Liver (tissue), 9 donors: ENCODE measurements around the gene TP73. TPM values are rescaled to one million over a fixed set of nuclear protein-coding genes. Genes with fewer than 3 reads are reported as not detected.

Source experiments
- DNase-seq: peaks from one replicate; pipeline ENCODE4 v3.0.0-alpha.2; 2017; ENCODE audit warnings: low spot score
- H3K27ac ChIP-seq, 2 donors: one replicate each; pipeline ENCODE4 v1.7.0; 2013; ENCODE audit warnings: inconsistent platforms in 2 of 2, low read length in 2 of 2, control low read depth in 1 of 2, low read depth in 1 of 2, mild to moderate bottlenecking in 1 of 2
- H3K27me3 ChIP-seq, 4 donors: one replicate each; pipeline versions ENCODE4 v1.6.1 to v1.7.0; 2013; ENCODE audit warnings: low read length in 3 of 4, inconsistent platforms in 1 of 4, mild to moderate bottlenecking in 1 of 4, moderate library complexity in 1 of 4; ENCODE audit not compliant: control insufficient read depth in 4 of 4, insufficient read depth in 4 of 4
- H3K36me3 ChIP-seq, 4 donors: one replicate each; pipeline versions ENCODE4 v1.6.1 to v1.7.0; 2013; ENCODE audit warnings: low read length in 3 of 4, mild to moderate bottlenecking in 3 of 4, low read depth in 1 of 4, moderate library complexity in 1 of 4; ENCODE audit not compliant: control insufficient read depth in 4 of 4, insufficient read depth in 3 of 4
- H3K4me1 ChIP-seq, 4 donors: one replicate each; pipeline versions ENCODE4 v1.6.1 to v1.7.0; 2013; ENCODE audit warnings: low read length in 3 of 4, mild to moderate bottlenecking in 3 of 4, moderate library complexity in 1 of 4; ENCODE audit not compliant: control insufficient read depth in 4 of 4, insufficient read depth in 4 of 4
- H3K4me3 ChIP-seq, 3 donors: one replicate each; pipeline versions ENCODE4 v1.6.1 to v1.7.0; 2013; ENCODE audit warnings: low read length in 3 of 3, control low read depth in 1 of 3, low read depth in 1 of 3, mild to moderate bottlenecking in 1 of 3
- H3K9ac ChIP-seq, 2 donors: one replicate each; pipeline ENCODE4 v1.7.0; 2013; ENCODE audit warnings: low read length in 2 of 2, mild to moderate bottlenecking in 2 of 2, moderate library complexity in 2 of 2, control low read depth in 1 of 2, low read depth in 1 of 2
- H3K9me3 ChIP-seq, 4 donors: one replicate each; pipeline versions ENCODE4 v1.6.1 to v1.7.0; 2013; ENCODE audit warnings: low read length in 3 of 4; ENCODE audit not compliant: control insufficient read depth in 4 of 4
- ATF3 ChIP-seq: IDR thresholded peaks from 2 replicates; pipeline ENCODE4 v1.6.1; 2016; ENCODE audit warnings: antibody characterized with exemption
- EGR1 ChIP-seq, 2 donors: IDR thresholded peaks; 2 replicates each; pipeline ENCODE4 v1.6.1; 2016 to 2018; ENCODE audit warnings: antibody characterized with exemption in 2 of 2, low read depth in 2 of 2
- FOXA1 ChIP-seq: IDR thresholded peaks from 2 replicates; pipeline ENCODE4 v1.6.1; 2016; ENCODE audit warnings: antibody characterized with exemption
- FOXA2 ChIP-seq: IDR thresholded peaks from 2 replicates; pipeline ENCODE4 v1.6.1; 2016; ENCODE audit warnings: antibody characterized with exemption
- GABPA ChIP-seq, 2 donors: IDR thresholded peaks in 1 of 2; conservative IDR thresholded peaks in 1 of 2; 2 replicates each; pipeline ENCODE4 v1.6.1; 2016; ENCODE audit warnings: antibody characterized with exemption in 2 of 2, mild to moderate bottlenecking in 1 of 2, moderate library complexity in 1 of 2
- NR2F2 ChIP-seq: IDR thresholded peaks from 2 replicates; pipeline ENCODE4 v1.6.1; 2016; ENCODE audit warnings: antibody characterized with exemption
- RAD21 ChIP-seq, 2 donors: IDR thresholded peaks; 2 replicates each; pipeline ENCODE4 v1.6.1; 2016; ENCODE audit warnings: antibody characterized with exemption in 2 of 2, mild to moderate bottlenecking in 2 of 2
- REST ChIP-seq: IDR thresholded peaks from 2 replicates; pipeline ENCODE4 v1.6.1; 2016; ENCODE audit warnings: antibody characterized with exemption, mild to moderate bottlenecking
- WGBS: extraction: QIAGEN DNeasy Blood & Tissue Kit; methylation state at CpG from one replicate; pipeline ENCODE4 v1.1.7; 2013; 5-methylcytosine and 5-hydroxymethylcytosine counted together
- polyA plus RNA-seq, 2 donors: library from polyadenylated mRNA; stranded (reverse) in 1 of 2; unstranded in 1 of 2; fragments of 200-250 nt in 1 of 2; fragments of >200 nt in 1 of 2; fragmentation: Nextera tagmentation in 1 of 2; extraction: Ambion mirVana in 1 of 2; gene quantifications; one replicate each; pipeline versions ENCODE4 v1.2.1 to v1.2.3, GENCODE V29; 2013 to 2015
- total RNA-seq, 2 donors: library from RNA; depleted of rRNA; stranded (reverse); fragments of >200 nt; gene quantifications; one replicate each; pipeline ENCODE4 v1.2.3, GENCODE V29; 2014
- TF ChIP-seq, protein P1 (sequence below): IDR thresholded peaks from 2 replicates; pipeline ENCODE4 v1.6.1; 2016; ENCODE audit warnings: antibody characterized with exemption
- TF ChIP-seq, protein P2 (sequence below): fragments of 150-350 bp; IDR thresholded peaks from 2 replicates; pipeline ENCODE4 v1.5.1; 2017; ENCODE audit warnings: improper control_type of control experiment, low read depth, low read length; ENCODE audit not compliant: missing input control
- donor health status: healthy.
- donor health status: healthy.
- donor health status: healthy.
- donor health status: healthy.
- donor health status: healthy.

Gene TP73
- total and polyA plus RNA-seq, 4 donors: 0.08 to 0.29 (median 0.18) TPM

DNA sequence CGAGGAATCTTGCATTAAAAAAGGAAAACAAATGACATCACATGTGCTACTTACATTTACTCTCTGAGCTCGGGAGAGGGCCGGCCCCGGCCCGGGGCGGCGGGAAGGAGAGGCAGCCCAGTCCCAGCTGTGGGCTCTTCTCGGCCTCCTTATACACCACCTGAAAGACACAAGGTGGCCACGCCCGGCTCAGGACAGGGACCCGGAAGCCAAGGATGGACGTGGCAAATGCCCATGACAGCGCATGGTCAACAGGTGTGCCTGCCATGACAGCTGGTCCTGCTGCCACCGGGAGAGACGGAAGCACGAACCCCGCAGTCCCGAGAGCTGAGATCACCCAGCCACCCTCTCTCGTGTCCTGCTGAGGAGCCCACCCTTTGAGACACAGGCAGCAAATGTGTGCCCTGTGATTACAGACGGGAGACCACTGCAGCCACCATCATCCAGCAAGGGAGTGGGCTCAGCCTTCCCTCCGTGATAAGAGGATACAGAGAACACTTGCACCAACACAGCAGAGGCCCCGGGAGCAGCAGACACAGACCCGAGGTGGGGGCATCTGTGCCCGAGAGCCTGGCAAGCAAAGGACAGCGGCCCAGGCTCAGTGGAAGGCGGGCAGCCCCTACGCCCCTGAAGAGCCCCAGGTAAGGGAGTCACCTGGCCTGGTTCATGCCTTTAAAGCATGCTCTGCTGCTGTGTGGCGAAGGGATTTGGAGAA, 18.8 kb upstream of the TP73 start:
- Histone ChIP-seq H3K36me3 (peaks cover 17 to 74% (median 40%) of the 10 kb centered on the region in 4 donors), H3K4me1 (no peaks in the 10 kb centered on the region), H3K4me3 (no peak overlapping the region), H3K27me3 (no peaks in the 10 kb centered on the region), H3K9ac (no peak overlapping the region), H3K9me3 (no peaks in the 10 kb centered on the region), H3K27ac (no peak overlapping the region)
- no peak for TF ChIP-seq GABPA (IDR thresholded peaks at IDR 0.05 in 1 of 2, conservative IDR thresholded peaks at IDR 0.05 in 1 of 2)
- TF ChIP-seq ATF3: no peak
- TF ChIP-seq RAD21 (IDR thresholded peaks at IDR 0.05): no peak
- TF ChIP-seq NR2F2: no peak
- TF ChIP-seq FOXA2: no peak
- no peak for TF ChIP-seq FOXA1
- TF ChIP-seq, protein P1, sequence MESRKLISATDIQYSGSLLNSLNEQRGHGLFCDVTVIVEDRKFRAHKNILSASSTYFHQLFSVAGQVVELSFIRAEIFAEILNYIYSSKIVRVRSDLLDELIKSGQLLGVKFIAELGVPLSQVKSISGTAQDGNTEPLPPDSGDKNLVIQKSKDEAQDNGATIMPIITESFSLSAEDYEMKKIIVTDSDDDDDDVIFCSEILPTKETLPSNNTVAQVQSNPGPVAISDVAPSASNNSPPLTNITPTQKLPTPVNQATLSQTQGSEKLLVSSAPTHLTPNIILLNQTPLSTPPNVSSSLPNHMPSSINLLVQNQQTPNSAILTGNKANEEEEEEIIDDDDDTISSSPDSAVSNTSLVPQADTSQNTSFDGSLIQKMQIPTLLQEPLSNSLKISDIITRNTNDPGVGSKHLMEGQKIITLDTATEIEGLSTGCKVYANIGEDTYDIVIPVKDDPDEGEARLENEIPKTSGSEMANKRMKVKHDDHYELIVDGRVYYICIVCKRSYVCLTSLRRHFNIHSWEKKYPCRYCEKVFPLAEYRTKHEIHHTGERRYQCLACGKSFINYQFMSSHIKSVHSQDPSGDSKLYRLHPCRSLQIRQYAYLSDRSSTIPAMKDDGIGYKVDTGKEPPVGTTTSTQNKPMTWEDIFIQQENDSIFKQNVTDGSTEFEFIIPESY: no peak
- TF ChIP-seq, protein P2, sequence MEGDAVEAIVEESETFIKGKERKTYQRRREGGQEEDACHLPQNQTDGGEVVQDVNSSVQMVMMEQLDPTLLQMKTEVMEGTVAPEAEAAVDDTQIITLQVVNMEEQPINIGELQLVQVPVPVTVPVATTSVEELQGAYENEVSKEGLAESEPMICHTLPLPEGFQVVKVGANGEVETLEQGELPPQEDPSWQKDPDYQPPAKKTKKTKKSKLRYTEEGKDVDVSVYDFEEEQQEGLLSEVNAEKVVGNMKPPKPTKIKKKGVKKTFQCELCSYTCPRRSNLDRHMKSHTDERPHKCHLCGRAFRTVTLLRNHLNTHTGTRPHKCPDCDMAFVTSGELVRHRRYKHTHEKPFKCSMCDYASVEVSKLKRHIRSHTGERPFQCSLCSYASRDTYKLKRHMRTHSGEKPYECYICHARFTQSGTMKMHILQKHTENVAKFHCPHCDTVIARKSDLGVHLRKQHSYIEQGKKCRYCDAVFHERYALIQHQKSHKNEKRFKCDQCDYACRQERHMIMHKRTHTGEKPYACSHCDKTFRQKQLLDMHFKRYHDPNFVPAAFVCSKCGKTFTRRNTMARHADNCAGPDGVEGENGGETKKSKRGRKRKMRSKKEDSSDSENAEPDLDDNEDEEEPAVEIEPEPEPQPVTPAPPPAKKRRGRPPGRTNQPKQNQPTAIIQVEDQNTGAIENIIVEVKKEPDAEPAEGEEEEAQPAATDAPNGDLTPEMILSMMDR: no peak
- TF ChIP-seq EGR1 (IDR thresholded peaks at IDR 0.05; ENCODE audit: low read depth in 2 of 2): no peak
- 95% methylated on average over 28 of the region's 28 CpGs for WGBS
- no peak for DNase-seq

DNA sequence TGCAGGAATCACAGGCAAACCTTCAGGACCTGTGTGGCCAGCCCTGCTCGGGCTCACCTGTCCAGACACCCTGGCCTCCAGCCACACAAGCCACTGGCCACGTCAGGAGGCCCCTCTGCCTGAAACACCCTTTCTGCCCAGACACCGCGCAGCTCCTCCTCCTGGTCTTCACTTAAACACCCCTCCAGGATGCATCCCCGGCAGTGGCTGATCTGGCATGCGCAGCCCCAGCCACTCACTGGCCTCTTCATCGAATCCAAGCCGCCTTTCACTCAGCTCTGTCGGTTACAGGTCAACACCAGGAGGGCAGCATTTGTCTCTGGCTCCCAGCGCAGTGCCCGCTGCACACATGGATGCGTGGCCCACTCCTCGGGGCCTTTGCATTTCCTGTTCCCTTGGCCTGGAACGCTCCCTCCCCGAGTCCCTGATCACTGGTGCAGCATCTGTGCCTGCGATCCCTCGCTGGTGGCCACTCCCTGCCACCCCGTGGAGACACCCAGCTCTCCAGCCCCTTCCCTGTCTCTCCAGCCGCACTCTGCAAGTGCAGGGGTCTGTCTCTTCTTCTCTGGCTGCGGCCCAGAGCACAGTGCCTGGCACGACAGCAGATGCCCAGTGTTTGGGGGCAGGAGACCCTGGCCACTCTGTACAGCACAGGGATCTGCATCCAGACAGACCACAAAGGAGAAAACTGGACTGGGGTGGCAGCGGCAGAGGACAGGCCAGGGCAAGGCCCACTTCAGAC, 18.1 kb upstream of the TP73 start:
- DNase-seq: no peak
- H3K27me3 ChIP-seq: no peaks in the 10 kb centered on the region
- no peak overlapping the region for H3K9ac ChIP-seq
- no peak overlapping the region for H3K4me3 ChIP-seq
- no peaks in the 10 kb centered on the region for H3K4me1 ChIP-seq
- 96% methylated on average over 22 of the region's 22 CpGs for WGBS
- peaks cover 13 to 69% (median 36%) of the 10 kb centered on the region in 4 donors for H3K36me3 ChIP-seq
- no peak for TF ChIP-seq FOXA1
- TF ChIP-seq NR2F2: no peak
- no peak for TF ChIP-seq RAD21 (IDR thresholded peaks at IDR 0.05)
- TF ChIP-seq REST: no peak
- no peak overlapping the region for H3K27ac ChIP-seq
- no peaks in the 10 kb centered on the region for H3K9me3 ChIP-seq
